NCI-H2107 (cell line): ENCODE data around the gene PHF21B.

Source experiments
- DNase-seq: peaks from one replicate; lab custom pipeline; 2025; lab: John Stamatoyannopoulos, UW

PHF21B gene

GRCh38 chr22:44840611-44841322, 169.0 kb downstream of the PHF21B start:
- DNase-seq = no peak

DNA sequence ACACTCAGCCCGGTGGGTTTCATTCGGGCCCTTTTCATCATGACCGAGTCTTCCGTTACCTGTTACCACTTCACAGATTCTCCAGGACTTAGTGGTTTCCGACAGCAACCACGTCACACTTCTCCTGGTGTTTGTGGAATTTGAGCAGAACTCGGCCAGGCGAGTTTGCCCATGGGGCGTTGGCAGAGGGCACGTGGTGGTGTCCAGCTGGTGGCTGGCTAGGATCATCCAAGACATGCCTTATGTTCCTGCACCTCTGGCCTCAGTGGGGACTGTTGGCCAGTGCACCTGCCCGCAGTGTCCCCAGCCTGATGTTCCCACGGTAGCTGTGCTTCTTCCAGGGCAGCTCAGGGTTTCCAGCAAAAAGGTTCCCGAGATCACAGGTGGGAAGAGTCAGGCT, 170.1 kb downstream of the PHF21B start:
- DNase-seq = no peak

- no peak for DNase-seq
Measured at GRCh38 chr22:44839061-44839460, 170.7 kb downstream of the PHF21B start.

DNA sequence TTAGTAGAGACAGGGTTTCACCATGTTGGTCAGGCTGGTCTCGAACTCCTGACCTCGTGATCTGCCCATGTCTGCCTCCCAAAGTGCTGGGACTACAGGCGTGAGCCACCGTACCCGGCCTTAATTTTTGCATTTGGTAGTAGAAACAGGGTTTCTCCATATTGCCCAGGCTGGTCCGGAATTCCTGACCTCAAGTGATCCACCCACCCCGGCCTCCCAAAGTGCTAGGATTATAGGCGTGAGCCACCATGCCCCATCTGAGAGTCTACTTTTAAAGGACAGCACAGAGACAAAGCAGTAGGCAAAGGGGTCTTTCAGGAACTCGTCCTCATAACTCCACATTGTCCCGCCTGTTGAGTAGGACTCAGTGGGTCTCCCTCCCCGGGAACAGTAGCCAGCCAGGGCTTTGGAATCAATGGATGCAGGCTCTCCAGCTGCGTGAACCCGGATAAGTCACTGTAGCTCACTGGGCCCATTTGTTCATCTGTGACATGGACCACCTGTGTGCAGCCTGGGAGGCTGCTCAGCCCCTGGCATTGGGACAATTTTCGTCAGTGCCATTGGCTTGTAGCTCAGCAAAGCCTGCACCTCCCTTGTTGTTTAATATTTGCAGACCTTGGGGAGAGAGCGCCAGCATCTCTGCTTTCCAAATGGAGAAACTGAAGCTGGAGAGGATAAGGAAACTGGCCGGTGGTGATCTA, 171.3 kb downstream of the PHF21B start:
- no peak for DNase-seq

GRCh38 chr22:44837481-44837880, 172.3 kb downstream of the PHF21B start:
- no peak for DNase-seq

DNA sequence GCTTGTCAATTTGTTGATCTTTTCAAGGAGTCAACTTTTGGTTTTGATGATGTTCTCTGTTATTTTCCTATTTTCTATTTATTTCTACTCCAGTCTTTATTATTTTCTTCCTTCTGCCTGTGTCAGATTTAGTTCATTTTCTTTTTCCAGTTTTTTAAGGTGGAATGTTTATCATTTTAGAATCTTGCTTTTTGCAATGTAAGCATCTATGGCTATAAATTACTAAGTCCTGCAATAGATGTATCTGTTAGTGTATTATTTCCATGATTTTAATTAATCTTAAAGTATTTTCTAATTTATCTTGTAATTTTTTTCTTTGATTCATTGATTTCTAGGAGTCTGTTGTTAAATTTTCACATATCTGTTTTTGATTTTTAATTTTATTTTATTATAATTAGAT, 175.7 kb downstream of the PHF21B start:
- DNase-seq = no peak

- no peak for DNase-seq
Measured at GRCh38 chr22:44831885-44832284, 177.9 kb downstream of the PHF21B start.
